Measurements from ENCODE around the gene CDH13. TPM values are rescaled to one million over a fixed set of nuclear protein-coding genes. Genes with fewer than 3 reads are reported as not detected.

The CDH13 gene
- total and polyA plus RNA-seq, 2 donors (not counting 1 experiment from before 2014, with no cell fraction given) = 27.6 to 96.7 TPM

DNA sequence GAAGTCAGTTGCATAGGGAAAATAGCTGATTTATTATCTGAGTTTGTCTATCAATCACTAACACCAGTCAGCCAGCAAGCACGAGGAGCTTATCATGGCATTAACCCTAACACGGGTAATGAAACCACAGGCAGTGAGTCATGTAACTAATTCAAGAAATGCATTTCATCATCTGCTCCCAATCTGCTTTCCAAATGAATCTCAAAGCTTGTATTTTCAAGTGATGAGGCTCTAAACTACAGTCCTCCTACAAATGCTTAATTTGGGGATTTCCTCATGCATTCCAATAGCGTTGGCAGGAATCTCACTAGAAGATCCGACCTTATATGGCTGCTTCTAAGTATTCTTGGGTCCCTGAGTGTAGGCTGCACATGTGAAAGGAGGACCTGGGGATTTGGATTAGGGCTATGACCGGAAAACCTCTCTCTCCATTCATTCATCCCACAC, 1062.6 kb downstream of the CDH13 start:
- Histone ChIP-seq H3K4me1 (ENCODE audit: control insufficient read depth, extremely low read depth, insufficient read depth, low read length) (no peaks in the 10 kb centered on the region), H4K20me1 (ENCODE audit: control insufficient read depth, extremely low read depth, insufficient read depth, low read length) (no peaks in the 10 kb centered on the region), H3K27me3 (ENCODE audit: control insufficient read depth, insufficient read depth, low read length) (no peaks in the 10 kb centered on the region), H3K9me3 (ENCODE audit: control insufficient read depth, insufficient read depth, low read depth, low read length) (no peaks in the 10 kb centered on the region), H3K36me3 (ENCODE audit: control insufficient read depth, insufficient read depth, low read length) (no peaks in the 10 kb centered on the region), H2AFZ (ENCODE audit: low read length) (no peak overlapping the region), H3K9ac (ENCODE audit: insufficient read depth, low read length) (no peak overlapping the region), H3K4me2 (ENCODE audit: extremely low read depth, insufficient read depth, low read length) (no peak overlapping the region), H3K27ac (ENCODE audit: insufficient read depth, low read length) (no peak overlapping the region), H3K4me3 (replicated peaks in 1 of 4; ENCODE audit: control extremely low read depth in 1 of 4, insufficient read depth in 1 of 4, low read depth in 3 of 4, low read length in 4 of 4) (no peak overlapping the region), H3K79me2 (ENCODE audit: control insufficient read depth, insufficient read depth, low read length) (no peaks in the 10 kb centered on the region)
- TF ChIP-seq, protein P1, sequence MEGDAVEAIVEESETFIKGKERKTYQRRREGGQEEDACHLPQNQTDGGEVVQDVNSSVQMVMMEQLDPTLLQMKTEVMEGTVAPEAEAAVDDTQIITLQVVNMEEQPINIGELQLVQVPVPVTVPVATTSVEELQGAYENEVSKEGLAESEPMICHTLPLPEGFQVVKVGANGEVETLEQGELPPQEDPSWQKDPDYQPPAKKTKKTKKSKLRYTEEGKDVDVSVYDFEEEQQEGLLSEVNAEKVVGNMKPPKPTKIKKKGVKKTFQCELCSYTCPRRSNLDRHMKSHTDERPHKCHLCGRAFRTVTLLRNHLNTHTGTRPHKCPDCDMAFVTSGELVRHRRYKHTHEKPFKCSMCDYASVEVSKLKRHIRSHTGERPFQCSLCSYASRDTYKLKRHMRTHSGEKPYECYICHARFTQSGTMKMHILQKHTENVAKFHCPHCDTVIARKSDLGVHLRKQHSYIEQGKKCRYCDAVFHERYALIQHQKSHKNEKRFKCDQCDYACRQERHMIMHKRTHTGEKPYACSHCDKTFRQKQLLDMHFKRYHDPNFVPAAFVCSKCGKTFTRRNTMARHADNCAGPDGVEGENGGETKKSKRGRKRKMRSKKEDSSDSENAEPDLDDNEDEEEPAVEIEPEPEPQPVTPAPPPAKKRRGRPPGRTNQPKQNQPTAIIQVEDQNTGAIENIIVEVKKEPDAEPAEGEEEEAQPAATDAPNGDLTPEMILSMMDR (conservative IDR thresholded peaks at IDR 0.05 in 1 of 2, IDR thresholded peaks at IDR 0.05 in 1 of 2; ENCODE audit: low read depth in 1 of 2, low read length in 2 of 2) = no peak
- no peak for TF ChIP-seq EZH2 (IDR thresholded peaks at IDR 0.05; ENCODE audit: low read length, missing control alignments)
- DNase-seq (ENCODE audit: low read depth in 2 of 2) = peak; percentile 92 to 98

DNA sequence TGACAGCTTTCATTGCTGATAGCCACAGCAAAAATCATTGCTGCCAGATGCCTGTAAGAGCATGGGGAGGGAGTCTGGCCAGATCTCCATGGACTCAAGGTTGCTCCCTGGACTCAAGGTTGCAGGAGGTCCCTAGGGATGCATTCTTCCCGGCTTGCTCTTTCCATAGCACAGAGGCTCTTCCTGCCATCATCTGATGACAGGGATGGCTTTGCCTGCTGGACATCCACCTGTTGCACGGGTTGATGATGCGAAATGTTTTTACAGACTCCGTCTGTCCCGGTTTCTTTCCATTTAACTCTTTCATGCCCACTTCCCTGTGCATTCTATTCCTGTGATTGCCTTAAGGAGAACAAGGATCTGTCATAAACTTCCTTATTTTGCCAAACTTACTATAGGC, 1065.5 kb downstream of the CDH13 start:
- DNase-seq (ENCODE audit: low read depth in 2 of 2) = no peak
- H3K36me3 ChIP-seq (ENCODE audit: control insufficient read depth, insufficient read depth, low read length) = no peaks in the 10 kb centered on the region
- no peak overlapping the region for H2AFZ ChIP-seq (ENCODE audit: low read length)
- no peak overlapping the region for H3K4me2 ChIP-seq (ENCODE audit: extremely low read depth, insufficient read depth, low read length)
- H3K27me3 ChIP-seq (ENCODE audit: control insufficient read depth, insufficient read depth, low read length) = no peaks in the 10 kb centered on the region
- no peak overlapping the region for H3K27ac ChIP-seq (ENCODE audit: insufficient read depth, low read length)
- TF ChIP-seq, protein P1 (conservative IDR thresholded peaks at IDR 0.05 in 1 of 2, IDR thresholded peaks at IDR 0.05 in 1 of 2; ENCODE audit: low read depth in 1 of 2, low read length in 2 of 2) = no peak
- TF ChIP-seq EZH2 (IDR thresholded peaks at IDR 0.05; ENCODE audit: low read length, missing control alignments) = no peak
- no peak overlapping the region for H3K4me3 ChIP-seq (replicated peaks in 1 of 4; ENCODE audit: control extremely low read depth in 1 of 4, insufficient read depth in 1 of 4, low read depth in 3 of 4, low read length in 4 of 4)
- no peaks in the 10 kb centered on the region for H3K79me2 ChIP-seq (ENCODE audit: control insufficient read depth, insufficient read depth, low read length)
- H3K9me3 ChIP-seq (ENCODE audit: control insufficient read depth, insufficient read depth, low read depth, low read length) = no peaks in the 10 kb centered on the region
- H3K4me1 ChIP-seq (ENCODE audit: control insufficient read depth, extremely low read depth, insufficient read depth, low read length) = no peaks in the 10 kb centered on the region
- no peaks in the 10 kb centered on the region for H4K20me1 ChIP-seq (ENCODE audit: control insufficient read depth, extremely low read depth, insufficient read depth, low read length)
- no peak overlapping the region for H3K9ac ChIP-seq (ENCODE audit: insufficient read depth, low read length)

DNA sequence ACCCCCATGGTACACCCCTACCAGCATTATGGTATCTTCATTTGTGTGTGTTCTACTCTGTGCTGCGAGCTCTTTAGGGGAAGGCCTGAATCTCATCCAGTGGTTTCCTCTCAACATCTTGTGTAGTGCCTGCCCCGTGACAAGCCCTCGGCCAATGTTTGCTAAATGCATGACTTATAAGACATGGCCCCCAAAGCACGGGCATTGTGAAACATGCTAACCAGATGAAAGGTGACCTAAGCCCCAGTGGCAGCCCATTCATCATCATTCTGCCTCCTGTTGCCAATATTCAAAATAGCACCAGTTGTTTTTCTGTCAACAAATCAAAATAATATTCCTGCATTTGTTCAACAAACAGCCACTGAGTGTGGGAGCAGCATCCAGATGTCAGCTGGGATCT, 1072.2 kb downstream of the CDH13 start:
- Histone ChIP-seq H3K27me3 (ENCODE audit: control insufficient read depth, insufficient read depth, low read length) (no peaks in the 10 kb centered on the region), H3K4me2 (ENCODE audit: extremely low read depth, insufficient read depth, low read length) (no peak overlapping the region), H3K27ac (ENCODE audit: insufficient read depth, low read length) (no peak overlapping the region), H3K4me1 (ENCODE audit: control insufficient read depth, extremely low read depth, insufficient read depth, low read length) (no peaks in the 10 kb centered on the region), H3K36me3 (ENCODE audit: control insufficient read depth, insufficient read depth, low read length) (no peaks in the 10 kb centered on the region), H3K9ac (ENCODE audit: insufficient read depth, low read length) (no peak overlapping the region), H3K79me2 (ENCODE audit: control insufficient read depth, insufficient read depth, low read length) (no peaks in the 10 kb centered on the region), H4K20me1 (ENCODE audit: control insufficient read depth, extremely low read depth, insufficient read depth, low read length) (no peaks in the 10 kb centered on the region), H2AFZ (ENCODE audit: low read length) (no peak overlapping the region), H3K4me3 (replicated peaks in 1 of 4; ENCODE audit: control extremely low read depth in 1 of 4, insufficient read depth in 1 of 4, low read depth in 3 of 4, low read length in 4 of 4) (no peak overlapping the region), H3K9me3 (ENCODE audit: control insufficient read depth, insufficient read depth, low read depth, low read length) (no peaks in the 10 kb centered on the region)
- no peak for DNase-seq (ENCODE audit: low read depth in 2 of 2)
- no peak for TF ChIP-seq EZH2 (IDR thresholded peaks at IDR 0.05; ENCODE audit: low read length, missing control alignments)
- TF ChIP-seq, protein P1 (conservative IDR thresholded peaks at IDR 0.05 in 1 of 2, IDR thresholded peaks at IDR 0.05 in 1 of 2; ENCODE audit: low read depth in 1 of 2, low read length in 2 of 2) = no peak

All from fibroblast of lung (primary cell).